Measurements from ENCODE around the gene UTP11.

UTP11 gene

DNA sequence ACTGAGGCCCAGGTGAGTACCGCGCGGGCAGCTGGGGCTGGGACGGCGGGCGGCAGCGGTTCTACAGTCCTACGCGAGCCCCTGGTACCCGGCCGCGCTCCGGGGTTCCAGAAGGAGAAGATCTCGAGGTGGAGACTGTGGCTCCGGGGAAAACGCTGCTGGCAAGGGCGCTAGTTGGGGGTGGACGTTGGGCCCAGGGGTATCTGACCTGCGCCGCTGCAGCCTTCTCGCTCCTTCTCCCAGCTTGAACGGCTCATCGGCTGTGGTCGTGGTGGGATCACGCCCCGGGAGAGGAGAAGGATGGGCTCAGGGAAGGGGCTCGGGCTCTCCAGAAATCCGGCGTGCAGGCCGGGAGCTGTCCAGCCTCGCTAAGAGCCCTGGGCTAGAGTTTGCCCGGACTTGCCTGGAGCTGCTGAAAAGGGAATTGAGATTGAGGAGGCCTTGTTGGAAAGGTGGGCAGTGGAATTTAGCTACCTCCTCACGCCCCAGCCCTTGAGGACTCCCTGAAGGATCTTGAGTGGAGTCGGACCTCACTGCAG is 35.1 kb downstream of the UTP11 start:
- DNase-seq: no peak

DNA sequence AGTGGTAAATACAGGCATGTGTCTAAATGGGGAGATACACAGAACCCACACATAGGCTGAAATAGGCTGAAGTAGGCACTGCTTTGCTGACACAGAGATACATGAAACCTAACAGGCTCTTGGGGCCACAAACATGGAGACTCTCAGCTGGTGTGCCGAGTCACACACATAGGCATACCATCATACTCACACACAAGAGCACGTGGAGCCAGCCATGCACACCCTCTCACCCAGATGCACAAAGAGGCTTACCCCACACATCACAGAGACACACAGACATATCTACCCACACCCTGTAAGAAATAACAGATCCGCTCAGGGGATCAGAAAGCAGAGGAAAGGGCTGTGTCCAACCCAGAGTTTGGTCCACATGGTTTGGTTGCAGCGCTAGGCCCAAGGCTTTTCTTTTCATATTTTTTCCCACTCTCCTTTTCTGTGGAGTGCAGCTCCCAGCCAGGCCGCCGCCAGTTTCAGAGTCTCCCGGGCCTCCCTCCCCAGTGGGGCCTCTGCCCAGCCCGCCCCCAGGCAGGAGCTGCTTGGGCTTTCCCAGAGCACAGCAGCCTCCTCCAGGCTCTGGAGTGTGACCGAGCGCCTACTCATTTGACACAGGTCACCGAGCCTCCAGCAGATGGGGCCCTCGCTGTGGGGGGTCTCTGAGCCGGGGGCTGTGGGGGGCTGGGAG is 38.0 kb downstream of the UTP11 start:
- no peak for DNase-seq

DNA sequence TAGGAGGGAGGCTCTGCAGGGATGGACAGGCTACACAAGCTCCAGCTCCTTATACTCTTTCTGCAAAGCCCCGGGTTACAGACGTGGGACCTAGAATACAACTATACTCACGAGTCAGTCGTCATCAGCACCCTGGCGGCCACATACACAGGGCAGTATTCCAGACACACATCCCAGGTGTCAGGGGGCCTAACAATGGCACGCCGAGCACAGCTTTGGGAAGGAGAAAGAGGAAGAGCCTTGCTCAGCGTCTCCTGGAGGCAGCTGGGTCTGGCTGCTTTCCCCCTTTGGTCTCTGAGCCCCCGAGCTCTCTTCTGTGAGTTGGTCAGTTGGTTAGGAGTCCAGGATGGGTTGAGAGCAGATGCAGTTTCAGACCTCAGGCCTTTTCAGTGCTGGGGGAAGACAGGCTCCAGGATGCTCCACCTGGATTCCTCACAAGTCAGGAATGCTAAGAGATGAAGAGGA is 38.6 kb downstream of the UTP11 start:
- DNase-seq: no peak

DNA sequence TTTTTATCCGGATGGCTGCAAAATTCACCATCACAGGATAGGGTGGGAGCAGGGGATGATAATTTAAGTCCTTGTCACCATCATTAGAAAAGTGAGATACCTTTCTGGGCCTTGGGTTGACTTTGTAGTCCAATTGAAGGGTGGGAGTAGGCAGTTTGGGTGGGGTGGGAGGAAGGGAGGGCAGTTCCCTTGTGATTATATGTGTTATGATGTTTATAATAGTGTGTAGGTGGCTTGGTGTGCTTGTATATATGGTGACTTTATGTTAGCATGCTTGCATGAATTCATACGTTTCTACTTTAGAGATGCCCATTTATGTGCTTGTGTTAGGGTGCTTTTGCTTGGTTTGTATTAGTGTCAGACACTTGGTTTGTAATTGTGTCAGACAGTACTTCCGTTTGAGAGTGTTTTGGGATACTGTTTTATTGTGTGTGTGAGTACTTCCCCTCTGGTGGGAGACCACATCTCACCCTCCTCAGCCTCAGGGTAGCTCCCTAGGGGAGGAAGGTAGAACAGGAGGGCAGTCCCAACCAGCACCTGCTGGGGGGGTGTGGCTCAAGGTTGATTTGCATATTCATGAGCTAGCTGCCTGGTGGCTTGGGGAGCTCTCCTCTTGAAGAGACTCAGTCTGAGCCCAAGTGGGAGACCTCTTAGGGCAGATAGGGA is 40.3 kb downstream of the UTP11 start:
- DNase-seq: no peak

DNA sequence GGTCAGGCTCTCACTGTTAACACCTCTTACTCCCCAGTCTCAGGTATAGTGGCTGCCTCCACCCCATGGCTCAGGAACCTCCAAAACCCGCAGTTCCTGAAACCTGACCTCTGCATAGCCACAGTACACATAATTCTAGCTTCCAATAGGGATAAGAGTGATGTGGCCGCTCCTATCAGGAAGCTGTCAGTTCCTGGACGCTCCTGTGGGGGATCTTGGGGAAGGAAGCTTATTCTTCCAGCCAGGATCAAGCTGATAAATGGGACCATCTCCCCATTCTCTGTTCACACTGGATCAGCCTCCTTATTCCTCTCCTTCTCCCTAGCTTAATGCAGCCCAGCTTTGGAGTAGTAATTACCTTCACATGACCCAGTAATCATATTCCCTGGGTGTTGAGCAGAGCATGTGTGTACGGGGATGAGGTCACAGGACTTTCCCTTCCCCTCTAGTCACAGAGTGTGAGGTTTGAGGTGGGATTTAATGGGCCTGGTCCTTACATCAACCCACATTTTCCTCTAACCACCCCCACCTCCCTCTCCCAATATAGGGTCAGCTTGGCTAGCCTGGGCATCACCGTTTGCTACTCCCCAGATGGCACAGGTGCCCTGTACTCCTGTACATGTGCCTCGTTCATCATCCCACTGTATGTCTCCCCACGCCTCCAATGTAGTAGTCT is 41.0 kb downstream of the UTP11 start:
- DNase-seq: no peak

DNA sequence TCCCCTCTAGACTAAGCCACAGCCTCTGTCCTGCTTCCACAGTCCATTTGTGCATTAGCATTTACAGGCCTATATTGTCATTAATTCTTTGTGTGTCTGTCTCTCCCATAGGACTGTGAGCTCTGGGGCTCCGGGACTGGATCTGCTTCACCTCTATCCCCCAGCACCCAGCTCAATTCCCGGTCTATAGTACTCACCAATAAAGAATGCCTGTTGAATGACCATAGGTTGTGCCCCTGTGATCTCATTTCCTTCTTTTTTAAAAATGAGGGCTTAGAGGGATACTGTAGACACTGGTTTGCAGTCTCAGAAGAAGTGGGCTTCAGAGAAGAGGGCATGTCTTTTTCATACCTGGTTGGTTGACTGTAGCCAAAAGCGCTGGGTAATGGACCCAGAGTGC is 42.9 kb downstream of the UTP11 start:
- DNase-seq: no peak

DNA sequence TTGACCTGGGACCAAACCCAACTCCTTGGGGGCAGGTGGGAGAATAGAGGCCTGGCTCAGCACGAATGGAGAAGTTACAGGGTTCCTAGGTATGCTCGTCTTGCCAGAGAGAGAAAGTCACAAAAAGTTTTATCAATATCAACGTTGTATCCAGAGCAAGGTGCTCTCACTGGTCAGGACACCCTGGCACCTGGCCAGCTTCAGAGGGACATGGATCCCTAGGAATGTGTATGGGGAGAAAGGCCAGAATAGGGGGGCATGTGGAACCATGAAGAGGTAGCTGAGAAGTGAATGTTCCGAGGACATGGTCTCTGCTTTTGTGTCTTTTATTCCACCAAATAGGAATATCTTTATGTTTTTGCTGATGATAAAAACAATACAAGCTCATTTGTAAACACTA is 43.4 kb downstream of the UTP11 start:
- DNase-seq: no peak

DNA sequence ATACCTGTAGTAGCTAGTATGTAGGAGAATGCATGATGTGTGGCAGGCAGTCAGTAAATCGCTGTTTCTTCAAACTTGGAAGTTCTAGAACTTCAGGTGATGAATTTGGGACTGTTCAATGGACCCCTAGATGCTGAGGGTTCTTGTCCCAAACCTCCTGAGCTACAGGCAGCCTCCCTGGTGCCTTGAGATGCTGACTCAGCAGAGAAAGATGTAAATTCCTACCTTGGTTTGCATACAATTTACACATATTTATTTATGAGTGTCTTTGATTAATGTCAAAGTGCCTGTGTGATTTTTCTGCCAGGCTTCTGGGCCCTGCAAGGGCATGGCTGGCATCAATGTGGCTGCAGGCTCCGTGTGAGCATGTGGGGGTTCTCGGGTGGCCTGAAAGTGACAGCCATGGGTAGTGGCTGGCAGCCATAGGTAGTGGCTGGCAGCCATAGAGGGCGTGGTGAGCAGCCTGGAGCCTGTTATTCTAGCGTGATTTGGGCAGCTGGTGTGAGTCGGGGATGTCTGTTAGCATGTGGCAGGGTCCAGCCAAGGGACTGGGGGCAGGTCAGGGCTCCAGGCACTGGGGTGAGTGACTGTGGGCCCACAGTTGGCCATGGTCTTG is 47.2 kb downstream of the UTP11 start:
- DNase-seq: no peak

DNA sequence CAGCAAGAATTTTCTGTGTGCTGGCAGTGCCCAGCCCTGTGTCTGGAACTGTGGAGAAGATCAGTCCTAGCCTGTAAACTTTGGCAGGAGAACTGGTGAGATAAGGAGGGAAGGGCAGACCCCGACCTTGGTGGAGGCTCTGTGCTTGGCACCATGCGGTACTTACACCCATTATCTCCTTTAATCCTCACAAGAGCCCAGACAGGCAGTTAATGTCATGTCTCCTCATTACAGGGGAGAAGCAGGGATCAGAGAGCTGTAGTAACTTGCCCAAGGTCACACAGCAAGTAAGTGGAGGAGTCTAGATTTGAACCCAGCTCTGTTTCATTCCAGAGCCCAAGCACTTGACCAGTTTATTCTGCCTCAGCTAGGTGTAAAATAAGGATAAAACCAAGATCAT is 48.0 kb downstream of the UTP11 start:
- no peak for DNase-seq

DNA sequence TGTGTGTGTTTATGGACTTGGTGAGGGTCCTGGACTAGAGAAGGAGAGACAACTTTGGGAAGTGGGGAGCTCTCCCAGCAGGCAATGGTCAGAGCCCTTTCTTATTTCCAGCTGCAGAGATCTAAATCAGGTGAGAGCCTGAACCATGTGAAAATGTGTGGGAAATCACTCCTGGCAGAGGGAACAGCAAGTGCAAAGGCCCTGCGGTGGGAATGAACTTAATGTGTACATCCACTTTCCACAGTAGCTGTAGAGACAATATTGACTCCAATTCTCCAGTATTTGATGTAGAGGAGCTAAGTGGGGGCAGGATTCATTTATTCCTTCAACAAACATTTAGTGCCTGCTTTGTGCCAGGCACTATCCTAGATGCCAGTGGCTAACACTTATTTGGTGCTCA is 48.8 kb downstream of the UTP11 start:
- no peak for DNase-seq

DNA sequence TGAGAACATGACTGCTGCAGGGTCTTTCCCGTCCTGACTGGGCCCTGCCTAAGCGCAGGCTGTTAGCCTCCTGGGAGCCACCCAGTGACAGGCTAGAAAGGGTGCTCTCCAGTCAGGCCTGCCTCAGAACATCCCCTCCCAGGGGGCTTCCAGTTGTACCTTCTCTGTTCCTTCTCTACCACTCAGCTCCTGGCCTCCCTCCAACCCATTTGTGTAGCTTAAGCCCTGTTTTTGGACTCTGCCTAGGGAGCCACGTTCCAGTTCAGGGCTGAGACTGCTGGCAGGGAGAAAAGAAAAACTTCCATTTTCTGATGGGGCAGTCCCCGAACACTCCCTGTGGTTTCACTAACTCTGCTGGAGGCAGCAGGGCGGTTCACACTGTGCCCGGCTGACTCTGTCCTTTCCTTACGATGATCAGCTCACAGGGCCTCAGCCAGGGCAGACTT is 49.4 kb downstream of the UTP11 start:
- no peak for DNase-seq

DNA sequence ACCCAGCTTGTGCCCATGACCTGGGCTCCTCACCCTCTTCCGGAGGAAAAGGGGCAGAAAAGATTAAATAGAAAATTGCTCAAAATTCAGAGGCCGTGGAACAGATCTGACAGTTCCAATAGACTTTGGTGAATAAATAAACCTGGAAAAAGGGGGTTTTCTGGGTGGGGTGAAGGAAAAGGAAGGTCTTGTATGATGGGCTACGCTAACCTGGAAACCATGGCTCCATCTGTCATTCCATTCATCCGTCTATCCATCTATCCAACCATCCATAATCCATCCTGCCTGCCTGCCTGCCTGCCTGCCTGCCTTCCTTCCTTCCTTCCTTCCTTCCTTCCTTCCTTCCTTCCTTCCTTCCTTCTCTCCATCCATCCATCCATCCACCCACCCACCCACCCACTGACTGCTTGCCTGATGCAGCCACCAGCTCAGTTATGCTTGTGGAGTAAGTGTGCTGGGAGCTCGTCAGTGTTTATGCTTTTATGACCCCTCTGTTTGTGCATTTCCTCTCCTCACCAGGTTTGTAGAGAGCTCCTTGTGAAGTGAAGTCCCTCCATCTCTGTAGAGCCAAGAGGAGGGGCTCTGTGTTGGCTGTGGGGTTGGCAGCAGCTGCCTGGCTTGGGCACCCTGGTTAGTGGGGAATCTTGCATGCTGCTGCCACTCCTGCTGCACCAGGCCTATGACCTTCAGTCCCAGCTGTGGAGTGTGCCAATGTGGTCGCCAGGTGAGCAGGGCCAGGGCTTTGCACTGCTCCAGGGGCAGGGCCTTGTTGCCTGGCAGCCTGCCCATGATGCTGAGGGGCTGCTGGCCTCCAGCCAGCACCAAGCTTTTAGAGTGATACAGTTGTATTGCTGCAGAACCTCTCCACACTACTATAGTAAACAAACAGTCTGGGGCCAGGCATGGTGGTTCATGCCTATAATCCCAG is 50.1 kb downstream of the UTP11 start:
- no peak for DNase-seq

DNA sequence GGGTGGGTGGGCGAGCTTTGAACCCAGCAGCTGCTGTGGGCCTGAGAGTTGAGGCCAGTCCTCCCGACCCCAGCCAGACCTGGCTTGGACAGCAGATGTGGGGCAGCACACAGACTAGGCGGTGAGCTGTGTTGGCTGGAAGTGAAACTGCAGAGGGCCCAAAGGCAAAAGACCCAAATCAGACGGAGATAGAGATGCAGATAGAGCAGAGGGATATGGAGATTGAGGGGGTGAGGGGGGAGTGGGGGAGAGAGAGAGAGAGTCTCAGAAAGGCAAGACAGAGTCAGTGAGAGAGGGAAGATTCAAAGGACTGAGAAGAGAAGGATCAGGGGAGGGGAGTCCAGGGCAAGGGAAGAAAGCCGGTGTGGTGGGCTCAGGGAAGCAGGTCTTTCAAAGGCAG is 51.1 kb downstream of the UTP11 start:
- DNase-seq: no peak

DNA sequence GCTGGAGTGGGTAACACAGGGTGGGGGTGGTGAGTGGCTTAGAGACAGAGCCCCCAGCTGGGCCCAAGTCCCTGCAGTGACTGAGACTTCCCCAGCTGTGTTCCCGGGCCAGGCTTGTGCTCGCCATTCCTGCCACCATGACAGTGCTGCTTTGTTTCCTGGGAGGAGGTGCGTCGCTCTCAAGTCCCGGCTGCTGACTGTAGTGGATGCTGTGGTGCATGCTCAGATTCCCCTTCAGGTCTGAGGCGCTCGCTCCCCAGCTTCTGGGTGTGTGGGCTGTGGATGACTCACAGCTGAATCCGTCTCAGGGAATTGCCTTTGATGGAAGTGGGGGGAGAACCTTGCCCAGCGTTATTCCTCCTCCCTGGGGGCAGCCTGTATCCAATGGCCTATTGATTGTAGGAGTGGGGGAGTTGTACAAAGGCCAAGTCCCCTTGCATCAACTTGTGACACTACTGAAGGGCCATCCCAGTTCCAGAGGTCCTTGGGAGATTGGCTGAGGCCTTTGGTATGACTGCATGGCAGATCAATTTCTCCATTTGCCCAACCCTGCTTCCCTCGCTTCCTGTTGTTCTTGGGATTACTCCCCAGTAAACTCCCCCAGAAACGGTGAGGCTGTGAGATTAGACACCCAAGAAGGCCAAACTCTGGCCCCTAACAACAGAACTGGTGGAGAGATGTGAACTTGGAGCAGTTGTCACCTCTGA is 51.8 kb downstream of the UTP11 start:
- DNase-seq: no peak

DNA sequence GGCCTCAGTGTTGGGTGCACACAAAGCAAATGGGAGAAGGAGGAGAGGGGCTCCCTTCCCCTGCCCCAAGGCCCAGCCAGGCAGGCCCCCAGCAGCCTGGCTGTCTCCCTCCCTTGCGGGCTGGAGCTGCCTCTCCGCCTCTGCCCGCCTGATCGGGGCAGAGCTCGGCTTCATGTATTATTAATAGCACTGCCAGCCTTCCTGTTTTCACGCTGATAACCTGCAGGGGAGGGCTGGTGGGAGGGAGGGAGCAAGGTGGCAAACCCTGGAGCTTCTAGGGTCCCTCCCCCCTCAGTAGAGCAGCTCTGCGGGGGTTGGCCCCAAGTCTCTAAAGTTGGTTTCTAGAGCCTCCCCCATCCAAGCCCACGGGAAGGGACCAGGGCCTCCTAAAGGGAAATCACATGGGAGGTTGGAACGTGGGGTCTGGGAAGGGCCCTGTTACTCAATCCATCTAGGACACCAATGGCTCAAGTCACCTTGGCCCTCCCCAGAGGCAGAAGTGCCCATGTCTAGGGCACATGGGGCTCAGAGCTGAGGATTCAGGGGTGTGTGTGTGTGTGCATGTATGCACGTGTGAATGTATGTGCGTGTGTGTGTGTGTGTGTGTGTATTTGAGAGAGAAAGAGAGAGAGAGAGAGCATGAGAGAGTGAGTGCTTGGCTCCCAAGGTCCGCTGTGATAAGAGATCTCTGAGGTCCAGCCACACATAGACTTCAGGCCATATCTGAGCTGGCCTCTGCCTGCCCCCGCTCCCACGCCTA is 55.9 kb downstream of the UTP11 start:
- DNase-seq: no peak

DNA sequence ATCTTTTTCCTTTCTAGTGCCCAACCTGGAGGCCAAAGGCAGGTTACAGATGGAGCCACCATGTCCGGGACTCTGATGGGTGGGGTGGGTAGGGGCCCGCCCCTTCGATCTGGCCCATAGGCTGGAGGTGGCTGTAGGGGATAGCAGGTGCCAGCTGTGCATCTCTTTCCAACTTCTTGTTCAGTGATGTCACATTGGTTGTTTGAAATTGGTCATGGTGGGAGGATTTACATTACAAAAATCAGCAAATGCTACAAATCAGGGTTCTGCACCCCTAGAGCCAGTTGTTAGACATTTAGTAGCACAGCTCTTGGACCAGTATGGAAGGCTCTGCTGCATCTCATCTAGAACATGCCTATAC is 56.4 kb downstream of the UTP11 start:
- DNase-seq: no peak

DNA sequence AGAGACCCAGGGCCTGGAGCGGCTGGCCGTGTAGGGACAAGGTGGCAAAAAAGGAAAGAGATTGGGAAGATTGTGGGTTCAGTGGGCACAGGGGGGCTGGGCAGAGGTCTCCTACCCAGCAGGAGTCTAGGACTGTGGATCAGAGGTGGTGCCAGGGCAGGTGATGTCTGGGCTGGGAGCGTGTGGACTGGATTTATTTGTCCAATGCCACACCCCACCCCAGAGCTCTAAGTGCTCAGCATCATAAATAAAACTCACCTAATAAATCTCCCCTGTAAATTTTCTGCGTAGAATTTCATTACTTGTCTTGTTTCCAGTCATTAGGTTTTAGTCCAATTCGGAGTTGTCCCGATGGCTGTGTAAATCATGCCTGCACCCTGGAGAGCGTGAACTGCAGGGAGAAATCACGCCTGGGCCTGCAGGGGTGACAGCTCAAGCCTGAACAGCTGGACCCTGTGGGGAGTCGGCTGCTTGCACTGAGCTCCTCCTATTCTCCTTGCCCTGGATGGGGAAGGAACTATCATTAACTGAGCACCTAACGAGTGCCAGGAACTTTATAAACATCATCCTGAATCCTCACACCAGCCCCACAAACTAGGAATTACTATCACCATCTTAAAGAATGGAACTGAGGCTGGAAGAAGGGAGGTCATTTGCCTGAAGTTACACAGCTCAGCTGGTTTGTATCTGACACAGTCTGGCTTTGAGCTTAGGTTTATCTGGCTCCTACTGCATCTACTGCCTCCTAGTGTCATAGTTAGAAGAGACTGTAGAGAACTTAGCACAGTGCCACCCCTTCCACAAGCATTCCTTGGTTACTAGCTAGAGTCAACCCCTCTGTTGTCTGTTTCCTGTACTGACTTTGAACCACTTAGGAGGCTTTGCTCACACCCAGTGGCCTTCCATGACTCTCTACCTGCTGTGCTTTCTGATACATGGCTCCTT is 59.0 kb downstream of the UTP11 start:
- DNase-seq: no peak

DNA sequence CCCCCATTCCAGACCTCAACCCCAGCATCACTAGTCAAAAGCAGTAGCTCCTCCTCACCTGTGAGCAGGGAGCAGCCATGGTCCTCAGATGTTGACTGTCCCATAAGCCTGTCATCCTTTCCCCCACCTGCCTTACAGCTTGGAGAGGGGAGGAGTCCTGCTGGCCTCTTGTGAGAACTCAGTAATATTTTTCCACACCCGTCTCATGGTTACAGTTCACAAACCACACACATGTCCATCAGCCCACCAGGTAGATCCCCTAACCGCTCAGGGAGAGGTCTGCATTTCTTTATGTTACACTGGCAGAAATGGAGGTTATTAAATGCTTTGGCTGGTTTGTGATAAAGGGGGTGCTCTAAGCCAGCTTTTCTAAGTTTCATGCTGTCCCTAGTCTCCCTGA is 60.3 kb downstream of the UTP11 start:
- DNase-seq: no peak

DNA sequence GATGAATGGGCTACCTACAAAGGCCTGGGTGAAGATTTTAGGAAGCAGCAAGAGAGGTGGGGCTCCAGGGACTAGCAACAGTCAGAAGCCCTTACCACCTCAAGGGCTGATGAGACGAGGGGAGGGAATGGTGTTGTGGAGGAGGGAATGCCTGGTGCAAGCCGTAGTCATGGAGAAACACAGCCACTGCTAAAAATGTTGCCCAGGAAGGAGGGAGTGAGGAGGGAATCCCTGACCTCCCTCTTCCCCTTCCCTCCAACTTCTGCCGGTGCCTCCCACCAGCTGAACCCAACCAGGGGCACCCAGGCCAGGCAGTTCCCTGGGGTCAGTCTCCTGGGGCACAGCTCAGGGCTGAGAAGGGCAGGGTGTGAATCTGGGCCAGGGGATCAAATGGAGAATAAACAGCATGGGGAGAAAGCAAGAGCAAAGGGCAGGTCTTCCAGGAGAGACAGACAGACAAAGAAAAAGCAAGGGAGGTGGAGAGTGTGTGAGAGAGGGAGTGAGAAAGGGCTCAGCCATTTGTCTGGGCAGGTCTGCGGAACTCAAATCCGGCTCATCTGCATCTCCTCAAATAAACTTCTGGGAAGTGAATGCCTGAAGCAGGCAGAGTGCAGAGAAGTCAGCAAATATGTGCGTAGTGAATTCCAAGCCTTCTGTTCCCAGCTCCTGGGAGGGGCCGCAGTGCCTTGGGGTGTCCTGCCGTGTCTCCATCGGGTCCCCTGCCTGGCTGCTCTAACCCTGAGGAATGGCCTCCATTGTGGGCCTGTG is 61.2 kb downstream of the UTP11 start:
- no peak for DNase-seq

All from right forelimb (tissue), 1 donor.